Erythroblast (primary cell): ENCODE measurements around the gene PLXNA2.

ENCODE experiments used
- DNase-seq, 2 experiments: peaks; one replicate each; lab custom pipeline; 2025; lab: John Stamatoyannopoulos, UW
- GATA1 ChIP-seq: IDR thresholded peaks from 2 replicates; pipeline ENCODE4 v1.6.1; 2011; ENCODE audit warnings: low read depth, mild to moderate bottlenecking, control low read depth, low read length, moderate library complexity
- POLR2A ChIP-seq: IDR thresholded peaks from 2 replicates; pipeline ENCODE4 v1.6.1; 2011; ENCODE audit warnings: mild to moderate bottlenecking, low read length

PLXNA2 gene

GRCh38 chr1:207973898-207974568, 270.2 kb downstream of the PLXNA2 start:
- TF ChIP-seq GATA1 (no peak), POLR2A (no peak)
- DNase-seq = no peak

DNA sequence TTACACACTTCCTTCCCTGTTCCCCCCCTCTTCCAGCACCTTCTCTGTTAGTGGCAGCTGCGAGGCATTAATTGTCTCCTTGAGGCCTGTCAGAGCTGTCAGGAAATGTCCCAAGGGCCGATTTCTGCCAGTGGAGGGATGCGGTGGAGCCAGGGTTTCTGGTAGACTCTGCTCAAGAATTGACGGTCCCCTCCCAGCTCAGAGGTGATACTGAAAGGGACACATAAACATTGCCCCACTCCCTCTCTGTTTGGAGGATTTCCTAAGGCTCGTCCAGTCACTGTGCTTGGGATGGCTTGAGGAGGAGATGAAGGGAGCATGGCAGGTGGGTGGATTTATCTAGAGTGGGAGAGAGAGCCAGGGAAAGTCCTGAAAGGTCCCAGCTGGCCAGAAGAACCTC, 271.8 kb downstream of the PLXNA2 start:
- TF ChIP-seq GATA1 (no peak), POLR2A (no peak)
- DNase-seq = no peak
